ENCODE data around the gene IGFBP5.

DNA sequence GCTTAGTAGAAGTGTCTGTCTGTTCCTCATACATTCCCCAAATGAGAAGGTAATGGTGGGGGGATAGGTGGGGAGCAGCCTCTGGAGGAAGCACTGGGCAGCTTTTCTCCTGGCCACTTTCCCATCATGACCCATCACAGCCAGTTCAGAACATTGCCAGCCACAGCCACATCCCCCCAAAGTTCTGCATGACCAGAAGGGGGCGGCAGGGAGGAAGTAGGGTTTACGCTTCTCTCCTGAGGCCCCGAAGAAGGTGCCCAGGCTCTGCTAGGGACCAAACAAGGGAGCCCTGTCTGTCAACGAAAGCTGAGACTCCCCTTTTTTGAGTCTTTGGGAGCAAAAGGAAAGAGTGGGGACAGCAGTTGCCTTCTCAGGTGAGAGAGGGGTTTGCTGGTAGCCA, 7.7 kb downstream of the IGFBP5 start:
- TF ChIP-seq, protein P1, sequence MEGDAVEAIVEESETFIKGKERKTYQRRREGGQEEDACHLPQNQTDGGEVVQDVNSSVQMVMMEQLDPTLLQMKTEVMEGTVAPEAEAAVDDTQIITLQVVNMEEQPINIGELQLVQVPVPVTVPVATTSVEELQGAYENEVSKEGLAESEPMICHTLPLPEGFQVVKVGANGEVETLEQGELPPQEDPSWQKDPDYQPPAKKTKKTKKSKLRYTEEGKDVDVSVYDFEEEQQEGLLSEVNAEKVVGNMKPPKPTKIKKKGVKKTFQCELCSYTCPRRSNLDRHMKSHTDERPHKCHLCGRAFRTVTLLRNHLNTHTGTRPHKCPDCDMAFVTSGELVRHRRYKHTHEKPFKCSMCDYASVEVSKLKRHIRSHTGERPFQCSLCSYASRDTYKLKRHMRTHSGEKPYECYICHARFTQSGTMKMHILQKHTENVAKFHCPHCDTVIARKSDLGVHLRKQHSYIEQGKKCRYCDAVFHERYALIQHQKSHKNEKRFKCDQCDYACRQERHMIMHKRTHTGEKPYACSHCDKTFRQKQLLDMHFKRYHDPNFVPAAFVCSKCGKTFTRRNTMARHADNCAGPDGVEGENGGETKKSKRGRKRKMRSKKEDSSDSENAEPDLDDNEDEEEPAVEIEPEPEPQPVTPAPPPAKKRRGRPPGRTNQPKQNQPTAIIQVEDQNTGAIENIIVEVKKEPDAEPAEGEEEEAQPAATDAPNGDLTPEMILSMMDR (IDR thresholded peaks at IDR 0.05; ENCODE audit: low read depth, low read length), result peak; percentile 40
- no peak for TF ChIP-seq EZH2phosphoT487 (IDR thresholded peaks at IDR 0.05; ENCODE audit: low read depth)
